ENCODE measurements around the gene RAPGEF6.
"Not testable (repeated sequence)": the region's sequence is repeated elsewhere in the genome, so short reads cannot be mapped to it uniquely, and the experiment has no call there.

DNA sequence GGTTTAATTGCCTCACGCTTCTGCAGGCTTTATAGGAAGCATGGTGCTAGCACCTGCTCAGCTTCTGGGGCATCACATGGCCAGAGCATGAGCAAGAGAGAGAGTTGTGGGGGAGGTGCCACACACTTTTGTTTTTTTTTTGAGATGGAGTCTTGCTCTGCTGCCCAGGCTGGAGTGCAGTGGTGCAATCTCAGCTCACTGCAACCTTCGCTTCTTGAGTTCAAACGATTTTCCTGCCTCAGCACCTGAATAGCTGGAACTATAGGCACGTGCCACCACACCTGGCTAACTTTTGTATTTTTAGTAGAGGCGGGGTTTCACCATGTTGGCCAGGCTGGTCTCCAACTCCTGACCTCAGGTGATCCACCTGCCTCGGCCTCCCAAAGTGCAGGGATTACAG lies 236.0 kb downstream of the RAPGEF6 start:
- TF ChIP-seq CTCF (IDR thresholded peaks at IDR 0.05; ENCODE audit: borderline replicate concordance, extremely low read depth, low read length, poor library complexity, severe bottlenecking); EZH2 (IDR thresholded peaks at IDR 0.05; ENCODE audit: borderline replicate concordance, low read depth, low read length, severe bottlenecking): not testable (repeated sequence)

Data from DND-41 (cell line).